Aorta (tissue), 5 donors: Measurements from ENCODE around the gene OR10R2. TPM values are rescaled to one million over a fixed set of nuclear protein-coding genes. Genes with fewer than 3 reads are reported as not detected.

ENCODE experiments used
- ATAC-seq: fragments of 200-7000 bp; cut with Tn5 transposase; one replicate; pipeline ENCODE4 v1.9.1; 2022; ENCODE audit warnings: moderate library complexity; ENCODE audit not compliant: low FRiP score
- DNase-seq, 2 donors: peaks; one replicate each; pipeline ENCODE4 v3.0.0-alpha.2; 2020
- H3K27ac ChIP-seq, 2 donors: one replicate each; pipeline ENCODE4 v1.5.1; 2013; ENCODE audit warnings: low read length in 2 of 2, mild to moderate bottlenecking in 2 of 2, moderate library complexity in 2 of 2, control low read depth in 1 of 2, inconsistent platforms in 1 of 2, low read depth in 1 of 2
- H3K27me3 ChIP-seq, 2 donors: one replicate each; pipeline ENCODE4 v1.6.1; 2013; ENCODE audit warnings: control low read depth in 1 of 2, low read length in 1 of 2, mild to moderate bottlenecking in 1 of 2, moderate library complexity in 1 of 2; ENCODE audit not compliant: insufficient read depth in 2 of 2, control insufficient read depth in 1 of 2
- H3K36me3 ChIP-seq, 2 donors: one replicate each; pipeline ENCODE4 v1.6.1; 2013; ENCODE audit warnings: control low read depth in 1 of 2, low read length in 1 of 2, mild to moderate bottlenecking in 1 of 2; ENCODE audit not compliant: insufficient read depth in 2 of 2, control insufficient read depth in 1 of 2
- H3K4me1 ChIP-seq, 2 donors: one replicate each; pipeline ENCODE4 v1.6.1; 2013; ENCODE audit warnings: low read length in 2 of 2, control low read depth in 1 of 2, mild to moderate bottlenecking in 1 of 2, moderate library complexity in 1 of 2; ENCODE audit not compliant: insufficient read depth in 2 of 2, control insufficient read depth in 1 of 2
- H3K4me3 ChIP-seq, 2 donors: one replicate each; pipeline ENCODE4 v1.5.1; 2013; ENCODE audit warnings: low read length in 2 of 2, control low read depth in 1 of 2, mild to moderate bottlenecking in 1 of 2
- H3K9me3 ChIP-seq: one replicate; pipeline ENCODE4 v1.6.1; 2013; ENCODE audit warnings: mild to moderate bottlenecking, low read length; ENCODE audit not compliant: control insufficient read depth
- WGBS, 2 donors: extraction: QIAGEN DNeasy Blood & Tissue Kit; methylation state at CpG; one replicate each; pipeline ENCODE4 v1.1.7; 2013; 5-methylcytosine and 5-hydroxymethylcytosine counted together
- intact Hi-C, 2 donors: fragments of 100-400 bp; cut with DNase I; formaldehyde crosslinking; loops; one replicate each; pipeline versions ENCODE4 v1.14.2 to v1.15.0; 2022
- polyA plus RNA-seq, 2 donors: library from polyadenylated mRNA; stranded (reverse); fragments of 200-250 nt; gene quantifications; one replicate each; pipeline ENCODE4 v1.2.3, GENCODE V29; 2013
- total RNA-seq, 2 donors: library from RNA; stranded (reverse); fragmentation: NEBNext Ultra II Directional; extraction: Animal tissue kit (Norgen Biotek cat#: 25700); gene quantifications; one replicate each; pipeline ENCODE4 v1.2.1, GENCODE V29; 2021
- donor health status: healthy with polysubstance abuse.
- donor health status: Bipolar disorder and iron deficiency.
- donor health status: DM: no; HTN: no; CAD: no.
- donor health status: DM: no; HTN: no; CAD: no.
- donor health status: DM: yes; HTN: yes; CAD: no.

Gene OR10R2
- total and polyA plus RNA-seq, 4 donors, result not detected

- WGBS, 2 donors, result 67 to 78% methylated on average over 2 of the region's 2 CpGs
Observed at GRCh38 chr1:158461534-158461933, 10.5 kb upstream of the OR10R2 start, which contains the start of gene OR10K1. OR10K1 (plus strand) TSS chr1:158461834; CDS start chr1:158465562, 3,728 bp downstream.

GRCh38 chr1:158485455-158485854, 13.4 kb downstream of the OR10R2 start:
- WGBS, 2 donors, result 38 to 41% methylated on average over 2 of the region's 2 CpGs
- ATAC-seq, result no peak
- intact Hi-C loops, result no loop called here

More at GRCh38 chr1:158461534-158461933, 10.5 kb upstream of the OR10R2 start, which contains the start of gene OR10K1:
- Histone ChIP-seq H3K9me3 (no peaks in the 10 kb centered on the region), H3K27ac (no peak within 1 kb of the TSS), H3K27me3 (no peaks in the 10 kb centered on the region), H3K4me1 (no peaks in the 10 kb centered on the region), H3K4me3 (no peak within 1 kb of the TSS), H3K36me3 (no peaks in the 10 kb centered on the region)
- DNase-seq, result no peak
- no peak for ATAC-seq
- intact Hi-C loops, result no loop called here

DNA sequence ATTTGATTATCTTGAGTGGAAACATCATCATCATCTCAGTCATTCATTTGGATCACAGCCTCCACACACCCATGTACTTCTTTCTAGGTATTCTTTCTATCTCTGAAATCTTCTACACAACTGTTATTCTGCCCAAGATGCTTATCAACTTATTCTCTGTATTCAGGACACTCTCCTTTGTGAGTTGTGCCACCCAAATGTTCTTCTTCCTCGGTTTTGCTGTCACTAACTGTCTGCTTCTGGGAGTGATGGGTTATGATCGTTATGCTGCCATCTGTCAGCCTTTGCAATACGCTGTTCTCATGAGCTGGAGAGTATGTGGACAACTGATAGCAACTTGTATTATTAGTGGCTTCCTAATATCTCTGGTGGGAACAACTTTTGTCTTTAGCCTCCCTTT, 19.3 kb downstream of the OR10R2 start:
- intact Hi-C loops, result no loop called here
- 52 to 64% methylated on average over 3 of the region's 3 CpGs for WGBS, 2 donors
- H3K27me3 ChIP-seq, result no peaks in the 10 kb centered on the region
- H3K4me3 ChIP-seq, result no peak overlapping the region
- no peak overlapping the region for H3K27ac ChIP-seq
- DNase-seq, result no peak
- no peak for ATAC-seq
- H3K9me3 ChIP-seq, result no peaks in the 10 kb centered on the region
- H3K4me1 ChIP-seq, result no peaks in the 10 kb centered on the region
- H3K36me3 ChIP-seq, result no peaks in the 10 kb centered on the region

More at GRCh38 chr1:158485455-158485854, 13.4 kb downstream of the OR10R2 start:
- Histone ChIP-seq H3K9me3 (no peaks in the 10 kb centered on the region), H3K4me3 (no peak overlapping the region), H3K27me3 (no peaks in the 10 kb centered on the region), H3K36me3 (no peaks in the 10 kb centered on the region), H3K4me1 (no peaks in the 10 kb centered on the region), H3K27ac (no peak overlapping the region)
- DNase-seq, result no peak

GRCh38 chr1:158493054-158493453, 21.0 kb downstream of the OR10R2 start:
- DNase-seq, result no peak
- H3K4me3 ChIP-seq, result no peak overlapping the region

GRCh38 chr1:158494796-158495195, 22.8 kb downstream of the OR10R2 start:
- no peak for ATAC-seq
- Histone ChIP-seq H3K36me3 (no peaks in the 10 kb centered on the region), H3K4me1 (no peaks in the 10 kb centered on the region), H3K4me3 (no peak overlapping the region), H3K27me3 (no peaks in the 10 kb centered on the region), H3K27ac (no peak overlapping the region), H3K9me3 (no peaks in the 10 kb centered on the region)
- WGBS, 2 donors, result 0 to 21% methylated on average over 2 of the region's 2 CpGs
- intact Hi-C loops, result no loop called here
- DNase-seq, result no peak

More at GRCh38 chr1:158493054-158493453, 21.0 kb downstream of the OR10R2 start:
- Histone ChIP-seq H3K27ac (no peak overlapping the region), H3K4me1 (no peaks in the 10 kb centered on the region), H3K36me3 (no peaks in the 10 kb centered on the region), H3K27me3 (no peaks in the 10 kb centered on the region), H3K9me3 (no peaks in the 10 kb centered on the region)
- no peak for ATAC-seq
- WGBS, 2 donors, result 74 to 79% methylated on average over 3 of the region's 3 CpGs
- intact Hi-C loops, result no loop called here

GRCh38 chr1:158496374-158496773, 24.4 kb downstream of the OR10R2 start:
- ATAC-seq (no peak), DNase-seq (no peak)
- WGBS, 2 donors, result 14 to 23% methylated on average over 2 of the region's 2 CpGs
- Histone ChIP-seq H3K4me3 (no peak overlapping the region), H3K9me3 (no peaks in the 10 kb centered on the region), H3K27me3 (no peaks in the 10 kb centered on the region), H3K27ac (no peak overlapping the region), H3K36me3 (no peaks in the 10 kb centered on the region), H3K4me1 (no peaks in the 10 kb centered on the region)
- intact Hi-C loops, result no loop called here

- intact Hi-C loops, result no loop called here
- ATAC-seq (no peak), DNase-seq (no peak)
- no peak overlapping the region for H3K27ac ChIP-seq
- H3K4me3 ChIP-seq, result no peak overlapping the region
- H3K36me3 ChIP-seq, result no peaks in the 10 kb centered on the region
- H3K9me3 ChIP-seq, result no peaks in the 10 kb centered on the region
- WGBS, 2 donors, result 48 to 73% methylated on average over 1 of the region's 1 CpG
- peaks cover 0 to 4% of the 10 kb centered on the region in 2 donors for H3K4me1 ChIP-seq
- no peaks in the 10 kb centered on the region for H3K27me3 ChIP-seq
Observed at GRCh38 chr1:158506369-158506987, 34.5 kb downstream of the OR10R2 start.

DNA sequence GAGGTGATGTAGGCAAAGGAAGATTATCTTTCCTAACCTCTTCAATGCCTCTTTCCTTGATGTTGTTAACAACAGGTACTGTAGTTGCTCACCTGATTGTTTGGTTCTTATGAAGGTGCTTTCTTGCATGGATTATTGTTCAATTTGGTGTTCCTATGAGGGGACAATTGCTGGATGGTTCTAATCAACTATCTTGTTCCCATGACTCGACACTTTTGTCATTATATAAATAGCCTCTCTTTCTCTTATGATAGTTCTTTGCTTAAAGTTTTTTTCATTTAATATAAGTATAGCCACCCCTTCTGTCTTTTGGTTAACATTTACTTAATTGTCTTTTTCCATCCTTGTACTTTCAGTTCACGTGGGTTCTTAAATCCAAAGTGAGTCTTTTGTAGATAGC, 35.5 kb downstream of the OR10R2 start:
- ATAC-seq, result no peak
- Histone ChIP-seq H3K27ac (no peak overlapping the region), H3K9me3 (no peaks in the 10 kb centered on the region), H3K27me3 (no peaks in the 10 kb centered on the region), H3K4me1 (peaks cover 0 to 4% of the 10 kb centered on the region in 2 donors), H3K4me3 (no peak overlapping the region), H3K36me3 (no peaks in the 10 kb centered on the region)
- intact Hi-C loops, result no loop called here
- 92 to 95% methylated on average over 2 of the region's 2 CpGs for WGBS, 2 donors
- DNase-seq, result no peak

GRCh38 chr1:158509471-158510156, 37.6 kb downstream of the OR10R2 start:
- ATAC-seq (peak; percentile 77), DNase-seq (peak in 1 of 2 donors; percentile 49)
- Histone ChIP-seq H3K27me3 (no peaks in the 10 kb centered on the region), H3K27ac (no peak overlapping the region), H3K4me1 (peaks cover 0 to 4% of the 10 kb centered on the region in 2 donors), H3K9me3 (no peaks in the 10 kb centered on the region), H3K36me3 (no peaks in the 10 kb centered on the region), H3K4me3 (no peak overlapping the region)
- intact Hi-C loops, result loop anchor here in 1 of 2 donors (10.0 kb wide), 1 partner anchor 325 kb away; the partner anchor contains the start of gene CD1D
- WGBS, 2 donors, result 4% methylated on average over 4 of the region's 4 CpGs
